Stimulated activated CD8-positive, alpha-beta memory T cell treated with anti-CD3 and anti-CD28 coated beads, Interleukin-12 subunit alpha, Interleukin-12 subunit beta, amount 100 ng/mL, for 4 hours (primary cell): ENCODE results near the gene LCE4A.

Experiments used
- DNase-seq: peaks from one replicate; pipeline ENCODE4 v3.0.0-alpha.2; 2020; ENCODE audit warnings: low read depth

The LCE4A gene

GRCh38 chr1:152745765-152746444 is 37.9 kb downstream of the LCE4A start:
- no peak for DNase-seq

DNA sequence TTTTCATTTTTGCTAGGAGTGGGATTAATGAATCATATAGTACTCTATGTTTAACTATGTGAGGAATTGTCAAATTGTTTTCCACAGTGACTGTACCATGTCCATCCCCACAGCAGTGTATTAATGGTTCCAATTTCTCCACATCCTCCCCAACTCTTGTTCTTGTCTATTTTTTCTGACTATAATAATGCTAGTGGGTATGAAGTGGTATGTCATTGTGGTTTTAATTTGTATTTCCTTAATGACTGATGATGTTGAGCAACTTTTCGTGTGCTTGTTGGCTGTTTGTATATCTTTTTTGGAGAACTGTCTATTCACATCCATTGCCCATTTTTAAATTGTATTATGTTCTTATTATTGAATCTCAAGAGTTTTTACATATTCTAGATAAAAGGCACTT is 39.9 kb downstream of the LCE4A start:
- no peak for DNase-seq

GRCh38 chr1:152752225-152752624 is 44.3 kb downstream of the LCE4A start:
- no peak for DNase-seq

GRCh38 chr1:152753586-152753985 is 45.6 kb downstream of the LCE4A start:
- DNase-seq: no peak

DNA sequence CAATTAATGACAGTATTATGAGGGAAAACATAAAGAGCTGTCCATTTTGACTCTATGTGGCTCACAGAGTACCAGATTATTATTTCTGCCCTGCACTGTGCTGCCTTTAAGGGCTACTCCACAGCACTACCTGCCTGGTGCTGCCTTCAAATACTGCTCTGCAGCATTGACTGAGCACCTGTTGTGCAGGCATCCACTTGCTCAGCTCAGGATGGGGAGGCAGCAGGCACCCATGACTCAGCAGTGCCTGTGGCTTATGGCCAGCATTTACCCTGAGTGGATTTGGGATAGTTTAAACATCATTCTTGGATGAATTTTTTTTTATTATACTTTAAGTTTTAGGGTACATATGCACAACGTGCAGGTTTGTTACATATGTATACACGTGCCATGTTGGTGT is 48.9 kb downstream of the LCE4A start:
- DNase-seq: no peak

DNA sequence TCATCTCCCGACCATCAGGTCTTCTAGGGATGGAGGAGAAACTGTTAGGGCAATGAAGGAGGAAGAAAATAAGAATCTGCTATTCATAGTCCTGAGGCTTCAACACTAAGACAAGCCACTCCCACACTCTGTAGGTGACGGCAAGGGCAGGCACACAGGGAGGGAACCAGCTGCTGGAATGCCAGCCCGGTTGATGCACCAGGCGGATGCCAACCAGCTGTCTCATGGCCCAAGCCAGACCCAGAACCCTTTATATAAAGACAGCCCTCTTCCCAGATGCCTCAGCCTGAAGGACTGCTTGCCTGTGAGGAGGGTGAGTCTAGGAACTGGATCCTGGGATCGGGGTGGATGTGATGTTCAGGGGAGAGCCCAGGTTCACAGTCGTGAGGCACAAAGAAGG is 49.8 kb downstream of the LCE4A start, which contains the start of gene KPRP:
Gene KPRP (plus strand): TSS at position 279 of the 400 bp plus-strand sequence. CDS start 1,564 bp downstream, outside the sequence.
- no peak for DNase-seq

- no peak for DNase-seq
These were observed 50.7 kb downstream of the LCE4A start for GRCh38 chr1:152758636-152759035.
